ENCODE data around the gene SOWAHB. TPM values are rescaled to one million over a fixed set of nuclear protein-coding genes. Genes with fewer than 3 reads are reported as not detected.

The SOWAHB gene, protein sequence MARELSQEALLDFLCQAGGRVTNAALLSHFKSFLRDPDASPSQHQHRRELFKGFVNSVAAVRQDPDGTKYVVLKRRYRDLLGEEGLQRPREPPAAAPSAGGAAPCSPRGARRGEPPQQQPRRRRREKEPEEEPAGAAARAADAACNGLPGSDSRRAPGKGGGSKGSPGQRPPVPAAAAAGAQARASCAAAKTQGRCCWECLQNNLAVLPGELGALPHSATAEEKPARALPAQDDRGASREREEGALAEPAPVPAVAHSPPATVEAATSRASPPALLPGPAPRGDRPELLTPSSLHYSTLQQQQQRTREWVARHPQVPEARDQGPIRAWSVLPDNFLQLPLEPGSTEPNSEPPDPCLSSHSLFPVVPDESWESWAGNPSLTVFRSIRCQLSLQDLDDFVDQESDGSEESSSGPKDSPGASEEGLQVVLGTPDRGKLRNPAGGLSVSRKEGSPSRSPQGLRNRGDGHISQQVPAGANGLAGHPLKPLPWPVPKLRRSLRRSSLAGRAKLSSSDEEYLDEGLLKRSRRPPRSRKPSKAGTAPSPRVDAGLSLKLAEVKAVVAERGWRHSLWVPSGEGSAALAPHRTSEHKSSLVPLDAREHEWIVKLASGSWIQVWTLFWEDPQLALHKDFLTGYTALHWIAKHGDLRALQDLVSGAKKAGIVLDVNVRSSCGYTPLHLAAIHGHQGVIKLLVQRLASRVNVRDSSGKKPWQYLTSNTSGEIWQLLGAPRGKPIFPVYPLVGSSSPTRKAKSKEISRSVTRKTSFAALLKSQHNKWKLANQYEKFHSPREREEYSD
- total RNA-seq (under 1 TPM in 2 of 4 donors, not detected in 2; under 0.01 to 0.28 TPM), polyA plus RNA-seq (10 to 100 TPM in 2 of 3 donors, 1 to 10 TPM in 1; 7.8 to 12.3 (median 11.0) TPM)

DNA sequence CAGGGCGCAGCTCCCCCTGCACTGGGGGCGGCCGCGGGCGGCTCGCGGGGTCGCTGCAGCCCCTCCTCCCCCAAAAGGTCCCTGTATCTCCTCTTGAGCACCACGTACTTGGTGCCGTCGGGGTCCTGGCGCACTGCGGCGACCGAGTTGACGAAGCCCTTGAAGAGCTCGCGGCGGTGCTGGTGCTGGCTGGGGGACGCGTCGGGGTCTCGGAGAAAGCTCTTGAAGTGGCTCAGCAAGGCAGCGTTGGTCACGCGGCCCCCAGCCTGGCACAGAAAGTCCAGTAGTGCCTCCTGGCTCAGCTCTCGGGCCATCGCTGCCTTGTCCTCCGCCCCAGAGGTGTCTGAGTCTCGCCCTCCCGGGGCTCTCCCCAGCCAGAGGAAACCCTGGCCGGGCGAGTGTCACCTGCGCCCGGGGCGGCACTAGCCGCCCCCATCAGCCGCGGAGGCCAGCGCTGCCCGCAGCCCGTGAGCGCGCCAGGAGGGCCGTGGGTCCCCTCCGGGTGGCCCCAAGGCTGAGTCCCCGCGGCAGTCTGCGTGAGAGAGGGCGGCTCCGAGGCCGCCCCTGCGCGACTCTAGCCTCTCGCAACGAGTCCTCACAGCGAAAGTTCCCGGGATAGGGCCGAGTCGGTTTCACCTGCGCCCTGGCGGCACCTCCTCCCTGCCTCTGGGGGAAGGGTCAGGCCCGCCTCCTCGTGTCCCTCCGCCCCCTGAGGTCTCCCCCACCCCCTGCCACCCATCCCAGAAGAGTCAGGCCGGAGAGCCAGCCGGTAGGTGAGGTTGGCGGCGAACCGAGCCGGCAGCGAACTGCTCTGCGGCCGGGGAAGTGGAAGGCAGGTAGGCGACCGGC is at the start of gene SOWAHB:
SOWAHB (minus strand) TSS at position 609 of the 849 bp plus-strand sequence; CDS start at position 314, 295 bp downstream.
- peak within 1 kb of the TSS; percentile 26 to 51 (median 44) for H3K4me3 ChIP-seq
- H3K27ac ChIP-seq, result peak within 1 kb of the TSS in 1 of 4 donors; percentile 47
- no peak for DNase-seq
- no peaks in the 10 kb centered on the region for H3K36me3 ChIP-seq
- no peaks in the 10 kb centered on the region for H3K9me3 ChIP-seq
- TF ChIP-seq POLR2AphosphoS5 (IDR thresholded peaks at IDR 0.05) (no peak), EP300 (IDR thresholded peaks at IDR 0.05) (no peak), POLR2A (IDR thresholded peaks at IDR 0.05) (no peak)
- TF ChIP-seq, protein P1, sequence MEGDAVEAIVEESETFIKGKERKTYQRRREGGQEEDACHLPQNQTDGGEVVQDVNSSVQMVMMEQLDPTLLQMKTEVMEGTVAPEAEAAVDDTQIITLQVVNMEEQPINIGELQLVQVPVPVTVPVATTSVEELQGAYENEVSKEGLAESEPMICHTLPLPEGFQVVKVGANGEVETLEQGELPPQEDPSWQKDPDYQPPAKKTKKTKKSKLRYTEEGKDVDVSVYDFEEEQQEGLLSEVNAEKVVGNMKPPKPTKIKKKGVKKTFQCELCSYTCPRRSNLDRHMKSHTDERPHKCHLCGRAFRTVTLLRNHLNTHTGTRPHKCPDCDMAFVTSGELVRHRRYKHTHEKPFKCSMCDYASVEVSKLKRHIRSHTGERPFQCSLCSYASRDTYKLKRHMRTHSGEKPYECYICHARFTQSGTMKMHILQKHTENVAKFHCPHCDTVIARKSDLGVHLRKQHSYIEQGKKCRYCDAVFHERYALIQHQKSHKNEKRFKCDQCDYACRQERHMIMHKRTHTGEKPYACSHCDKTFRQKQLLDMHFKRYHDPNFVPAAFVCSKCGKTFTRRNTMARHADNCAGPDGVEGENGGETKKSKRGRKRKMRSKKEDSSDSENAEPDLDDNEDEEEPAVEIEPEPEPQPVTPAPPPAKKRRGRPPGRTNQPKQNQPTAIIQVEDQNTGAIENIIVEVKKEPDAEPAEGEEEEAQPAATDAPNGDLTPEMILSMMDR (IDR thresholded peaks at IDR 0.05), result no peak
- H3K27me3 ChIP-seq, result peaks cover 24 to 42% (median 28%) of the 10 kb centered on the region in 3 donors
- intact Hi-C loops (cut with DNase I), result no loop called here
- H3K4me1 ChIP-seq, result peaks cover 0 to 22% (median 18%) of the 10 kb centered on the region in 4 donors
- WGBS, 2 donors, result 1% methylated on average over 76 of the region's 76 CpGs

DNA sequence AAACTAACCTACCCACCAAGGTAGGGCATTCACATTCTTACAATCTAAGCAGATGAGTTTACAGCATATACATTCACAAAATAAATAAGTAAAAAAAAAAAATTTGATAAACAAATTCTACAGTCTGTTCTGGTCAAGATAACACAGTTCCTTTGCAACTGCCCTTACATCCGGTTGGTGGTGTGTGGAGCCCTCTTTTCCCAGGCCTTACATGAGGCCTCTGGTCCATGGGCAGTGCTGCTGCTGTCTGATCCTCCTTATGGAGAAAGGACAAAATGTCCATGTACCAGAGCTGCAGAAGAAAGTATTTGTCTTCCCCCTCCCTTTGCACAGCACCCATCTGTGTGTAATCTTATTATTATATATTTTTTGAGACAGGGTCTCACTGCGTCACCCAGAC is 49.4 kb upstream of the SOWAHB start:
- H3K27me3 ChIP-seq, result no peaks in the 10 kb centered on the region
- no peak for DNase-seq
- H3K27ac ChIP-seq, result no peak overlapping the region
- H3K4me1 ChIP-seq, result peaks cover 2 to 27% (median 16%) of the 10 kb centered on the region in 4 donors
- peaks cover 0 to 3% (median 0%) of the 10 kb centered on the region in 4 donors for H3K9me3 ChIP-seq
- intact Hi-C loops (cut with DNase I), result loop anchor here (5.0 to 10.0 kb wide), 3 partner anchors 110 to 433 kb away; partner anchors contain the start of gene CCNI
- TF ChIP-seq, protein P1 (IDR thresholded peaks at IDR 0.05), result no peak
- TF ChIP-seq EP300 (IDR thresholded peaks at IDR 0.05) (no peak), POLR2AphosphoS5 (IDR thresholded peaks at IDR 0.05) (no peak), POLR2A (IDR thresholded peaks at IDR 0.05) (no peak)
- H3K36me3 ChIP-seq, result no peaks in the 10 kb centered on the region
- 84 to 86% methylated on average over 2 of the region's 2 CpGs for WGBS, 2 donors
- H3K4me3 ChIP-seq, result no peak overlapping the region

- intact Hi-C loops (cut with DNase I), result loop anchor here (10.0 kb wide), 1 partner anchor 429 kb away; no protein-coding TSS in a partner anchor
- Histone ChIP-seq H3K27ac (no peak overlapping the region), H3K9me3 (peaks cover 0 to 3% (median 0%) of the 10 kb centered on the region in 4 donors), H3K36me3 (no peaks in the 10 kb centered on the region), H3K4me1 (peaks cover 0 to 14% (median 7%) of the 10 kb centered on the region in 4 donors), H3K27me3 (no peaks in the 10 kb centered on the region), H3K4me3 (no peak overlapping the region)
- TF ChIP-seq POLR2AphosphoS5 (IDR thresholded peaks at IDR 0.05), result no peak
- 97 to 99% methylated on average over 1 of the region's 1 CpG for WGBS, 2 donors
- DNase-seq, result no peak
Measured at GRCh38 chr4:76943790-76944189, 45.8 kb upstream of the SOWAHB start.

GRCh38 chr4:76943129-76943620 is 45.2 kb upstream of the SOWAHB start:
- WGBS, 2 donors, result 83 to 84% methylated on average over 6 of the region's 6 CpGs
- Histone ChIP-seq H3K36me3 (no peaks in the 10 kb centered on the region), H3K27me3 (no peaks in the 10 kb centered on the region), H3K27ac (no peak overlapping the region), H3K4me1 (peaks cover 0 to 8% (median 2%) of the 10 kb centered on the region in 4 donors), H3K4me3 (no peak overlapping the region), H3K9me3 (peaks cover 0 to 3% (median 0%) of the 10 kb centered on the region in 4 donors)
- TF ChIP-seq POLR2A (IDR thresholded peaks at IDR 0.05), result no peak
- TF ChIP-seq EP300 (IDR thresholded peaks at IDR 0.05), result no peak
- TF ChIP-seq, protein P1 (IDR thresholded peaks at IDR 0.05), result no peak
- TF ChIP-seq POLR2AphosphoS5 (IDR thresholded peaks at IDR 0.05), result no peak
- intact Hi-C loops (cut with DNase I), result loop anchor here (10.0 kb wide), 1 partner anchor 428 kb away; no protein-coding TSS in a partner anchor
- DNase-seq, result no peak
